ENCODE measurements around the gene PRKCE.

Gene PRKCE

GRCh38 chr2:46157966-46158310 is 506.5 kb downstream of the PRKCE start:
- Histone ChIP-seq H3K9me3 (ENCODE audit: control insufficient read depth, low read length) (no peaks in the 10 kb centered on the region), H3K36me3 (ENCODE audit: control insufficient read depth, insufficient read depth, low read length) (no peaks in the 10 kb centered on the region), H3K27me3 (ENCODE audit: control insufficient read depth, insufficient read depth, low read length) (no peaks in the 10 kb centered on the region), H3K4me1 (ENCODE audit: control insufficient read depth, insufficient read depth, low read length) (peaks cover 5% of the 10 kb centered on the region), H3K4me3 (ENCODE audit: low read length) (no peak overlapping the region), H3K9ac (ENCODE audit: low read length) (no peak overlapping the region)

GRCh38 chr2:46158661-46159060 is 507.2 kb downstream of the PRKCE start:
- no peaks in the 10 kb centered on the region for H3K27me3 ChIP-seq (ENCODE audit: control insufficient read depth, insufficient read depth, low read length)
- H3K9ac ChIP-seq (ENCODE audit: low read length), result no peak overlapping the region
- no peak overlapping the region for H3K4me3 ChIP-seq (ENCODE audit: low read length)
- H3K36me3 ChIP-seq (ENCODE audit: control insufficient read depth, insufficient read depth, low read length), result no peaks in the 10 kb centered on the region
- H3K4me1 ChIP-seq (ENCODE audit: control insufficient read depth, insufficient read depth, low read length), result peaks cover 7% of the 10 kb centered on the region
- no peaks in the 10 kb centered on the region for H3K9me3 ChIP-seq (ENCODE audit: control insufficient read depth, low read length)

- no peak overlapping the region for H3K9ac ChIP-seq (ENCODE audit: low read length)
- peaks cover 24% of the 10 kb centered on the region for H3K4me1 ChIP-seq (ENCODE audit: control insufficient read depth, insufficient read depth, low read length)
- no peaks in the 10 kb centered on the region for H3K27me3 ChIP-seq (ENCODE audit: control insufficient read depth, insufficient read depth, low read length)
- H3K36me3 ChIP-seq (ENCODE audit: control insufficient read depth, insufficient read depth, low read length), result no peaks in the 10 kb centered on the region
- no peak overlapping the region for H3K4me3 ChIP-seq (ENCODE audit: low read length)
- no peaks in the 10 kb centered on the region for H3K9me3 ChIP-seq (ENCODE audit: control insufficient read depth, low read length)
Observed at GRCh38 chr2:46160326-46160725, 508.9 kb downstream of the PRKCE start.

DNA sequence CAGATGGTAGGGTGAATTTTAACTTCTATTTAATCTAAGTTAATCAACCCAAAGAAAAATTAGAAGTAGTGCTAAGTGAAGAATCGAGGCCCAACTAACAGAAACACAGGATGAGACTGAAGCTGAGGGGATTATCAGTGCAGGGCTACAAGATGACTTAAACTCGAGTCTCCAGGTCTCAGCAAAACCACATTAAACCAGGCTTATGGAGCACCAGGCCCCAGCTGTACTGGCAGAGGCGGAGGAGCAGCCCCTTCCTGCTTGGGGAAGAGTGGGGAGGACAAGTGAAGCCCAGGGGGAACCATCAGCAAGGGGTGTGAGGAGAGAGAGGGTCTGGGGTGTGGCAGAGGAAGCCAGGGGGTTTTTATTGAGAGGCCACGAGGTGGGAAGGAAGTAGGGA is 509.8 kb downstream of the PRKCE start:
- Histone ChIP-seq H3K4me1 (ENCODE audit: control insufficient read depth, insufficient read depth, low read length) (peaks cover 27% of the 10 kb centered on the region), H3K36me3 (ENCODE audit: control insufficient read depth, insufficient read depth, low read length) (no peaks in the 10 kb centered on the region)

GRCh38 chr2:46161911-46162310 is 510.4 kb downstream of the PRKCE start:
- no peaks in the 10 kb centered on the region for H3K27me3 ChIP-seq (ENCODE audit: control insufficient read depth, insufficient read depth, low read length)
- H3K4me1 ChIP-seq (ENCODE audit: control insufficient read depth, insufficient read depth, low read length), result peaks cover 27% of the 10 kb centered on the region
- H3K9ac ChIP-seq (ENCODE audit: low read length), result no peak overlapping the region
- H3K4me3 ChIP-seq (ENCODE audit: low read length), result no peak overlapping the region
- no peaks in the 10 kb centered on the region for H3K9me3 ChIP-seq (ENCODE audit: control insufficient read depth, low read length)
- no peaks in the 10 kb centered on the region for H3K36me3 ChIP-seq (ENCODE audit: control insufficient read depth, insufficient read depth, low read length)

More for the DNA sequence above, 509.8 kb downstream of the PRKCE start:
- Histone ChIP-seq H3K9me3 (ENCODE audit: control insufficient read depth, low read length) (no peaks in the 10 kb centered on the region), H3K4me3 (ENCODE audit: low read length) (no peak overlapping the region), H3K9ac (ENCODE audit: low read length) (no peak overlapping the region), H3K27me3 (ENCODE audit: control insufficient read depth, insufficient read depth, low read length) (no peaks in the 10 kb centered on the region)

GRCh38 chr2:46162329-46163097 is 511.0 kb downstream of the PRKCE start:
- H3K4me1 ChIP-seq (ENCODE audit: control insufficient read depth, insufficient read depth, low read length), result peaks cover 27% of the 10 kb centered on the region
- no peak overlapping the region for H3K4me3 ChIP-seq (ENCODE audit: low read length)
- H3K27me3 ChIP-seq (ENCODE audit: control insufficient read depth, insufficient read depth, low read length), result no peaks in the 10 kb centered on the region
- H3K36me3 ChIP-seq (ENCODE audit: control insufficient read depth, insufficient read depth, low read length), result no peaks in the 10 kb centered on the region
- no peak overlapping the region for H3K9ac ChIP-seq (ENCODE audit: low read length)
- no peaks in the 10 kb centered on the region for H3K9me3 ChIP-seq (ENCODE audit: control insufficient read depth, low read length)

DNA sequence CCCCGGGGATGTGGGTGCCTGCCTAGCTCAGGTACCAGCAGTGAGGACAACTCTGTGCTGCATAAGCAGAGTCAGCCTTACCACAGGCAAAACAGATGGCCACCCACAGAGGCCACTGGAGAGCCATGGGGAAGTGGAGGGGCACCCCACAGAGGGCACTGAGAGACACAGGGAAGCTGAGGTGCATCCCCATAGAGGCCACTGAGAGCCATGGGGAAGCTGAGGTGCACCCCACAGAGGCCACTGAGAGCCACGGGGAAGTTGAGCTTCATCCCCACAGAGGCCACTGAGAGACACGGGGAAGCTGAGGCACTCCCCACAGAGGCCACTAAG is 511.6 kb downstream of the PRKCE start:
- Histone ChIP-seq H3K4me3 (ENCODE audit: low read length) (no peak overlapping the region), H3K9me3 (ENCODE audit: control insufficient read depth, low read length) (no peaks in the 10 kb centered on the region), H3K27me3 (ENCODE audit: control insufficient read depth, insufficient read depth, low read length) (no peaks in the 10 kb centered on the region), H3K36me3 (ENCODE audit: control insufficient read depth, insufficient read depth, low read length) (no peaks in the 10 kb centered on the region), H3K9ac (ENCODE audit: low read length) (no peak overlapping the region), H3K4me1 (ENCODE audit: control insufficient read depth, insufficient read depth, low read length) (peaks cover 27% of the 10 kb centered on the region)

GRCh38 chr2:46163804-46164528 is 512.5 kb downstream of the PRKCE start:
- peaks cover 26% of the 10 kb centered on the region for H3K4me1 ChIP-seq (ENCODE audit: control insufficient read depth, insufficient read depth, low read length)
- H3K27me3 ChIP-seq (ENCODE audit: control insufficient read depth, insufficient read depth, low read length), result no peaks in the 10 kb centered on the region
- no peak overlapping the region for H3K4me3 ChIP-seq (ENCODE audit: low read length)
- no peaks in the 10 kb centered on the region for H3K36me3 ChIP-seq (ENCODE audit: control insufficient read depth, insufficient read depth, low read length)
- no peaks in the 10 kb centered on the region for H3K9me3 ChIP-seq (ENCODE audit: control insufficient read depth, low read length)
- H3K9ac ChIP-seq (ENCODE audit: low read length), result no peak overlapping the region

- Histone ChIP-seq H3K36me3 (ENCODE audit: control insufficient read depth, insufficient read depth, low read length) (no peaks in the 10 kb centered on the region), H3K9ac (ENCODE audit: low read length) (no peak overlapping the region), H3K9me3 (ENCODE audit: control insufficient read depth, low read length) (no peaks in the 10 kb centered on the region), H3K4me3 (ENCODE audit: low read length) (no peak overlapping the region), H3K4me1 (ENCODE audit: control insufficient read depth, insufficient read depth, low read length) (peaks cover 22% of the 10 kb centered on the region), H3K27me3 (ENCODE audit: control insufficient read depth, insufficient read depth, low read length) (no peaks in the 10 kb centered on the region)
Observed at GRCh38 chr2:46164529-46165301, 513.2 kb downstream of the PRKCE start.

DNA sequence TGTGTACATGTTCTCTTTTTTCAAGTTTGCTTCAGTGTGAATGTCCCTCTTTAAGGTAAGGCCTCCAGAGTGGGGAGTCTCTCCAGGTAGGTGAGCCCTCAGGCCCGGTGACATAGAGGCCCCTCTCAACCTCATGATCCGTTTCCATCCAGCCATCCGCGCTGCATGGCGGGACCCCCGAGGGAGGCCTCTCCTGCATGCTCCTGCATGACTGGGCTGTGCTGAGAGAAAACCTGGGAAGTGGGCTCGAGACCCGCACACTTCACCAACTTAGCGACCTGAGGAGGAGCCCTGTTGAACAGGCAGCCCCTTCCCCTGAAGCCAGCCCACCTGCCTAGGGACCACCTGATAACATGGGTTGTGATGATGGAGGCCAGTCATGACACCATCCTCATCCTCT is 514.4 kb downstream of the PRKCE start:
- Histone ChIP-seq H3K9me3 (ENCODE audit: control insufficient read depth, low read length) (no peaks in the 10 kb centered on the region), H3K27me3 (ENCODE audit: control insufficient read depth, insufficient read depth, low read length) (no peaks in the 10 kb centered on the region), H3K4me3 (ENCODE audit: low read length) (no peak overlapping the region), H3K9ac (ENCODE audit: low read length) (no peak overlapping the region), H3K4me1 (ENCODE audit: control insufficient read depth, insufficient read depth, low read length) (peaks cover 22% of the 10 kb centered on the region), H3K36me3 (ENCODE audit: control insufficient read depth, insufficient read depth, low read length) (no peaks in the 10 kb centered on the region)

- Histone ChIP-seq H3K36me3 (ENCODE audit: control insufficient read depth, insufficient read depth, low read length) (no peaks in the 10 kb centered on the region), H3K4me3 (ENCODE audit: low read length) (no peak overlapping the region), H3K9me3 (ENCODE audit: control insufficient read depth, low read length) (no peaks in the 10 kb centered on the region), H3K27me3 (ENCODE audit: control insufficient read depth, insufficient read depth, low read length) (no peaks in the 10 kb centered on the region), H3K4me1 (ENCODE audit: control insufficient read depth, insufficient read depth, low read length) (peaks cover 22% of the 10 kb centered on the region), H3K9ac (ENCODE audit: low read length) (no peak overlapping the region)
Observed at GRCh38 chr2:46167406-46167805, 515.9 kb downstream of the PRKCE start.

GRCh38 chr2:46167924-46168323 is 516.4 kb downstream of the PRKCE start:
- no peak overlapping the region for H3K9ac ChIP-seq (ENCODE audit: low read length)
- H3K4me3 ChIP-seq (ENCODE audit: low read length), result no peak overlapping the region
- H3K9me3 ChIP-seq (ENCODE audit: control insufficient read depth, low read length), result no peaks in the 10 kb centered on the region
- H3K36me3 ChIP-seq (ENCODE audit: control insufficient read depth, insufficient read depth, low read length), result no peaks in the 10 kb centered on the region
- H3K27me3 ChIP-seq (ENCODE audit: control insufficient read depth, insufficient read depth, low read length), result no peaks in the 10 kb centered on the region
- peaks cover 22% of the 10 kb centered on the region for H3K4me1 ChIP-seq (ENCODE audit: control insufficient read depth, insufficient read depth, low read length)
